NCI-H446 (cell line): Measurements from ENCODE around the gene SLX4.

ENCODE experiments used
- DNase-seq, 2 experiments: peaks; one replicate each; lab custom pipeline; 2025; lab: John Stamatoyannopoulos, UW

SLX4 gene

DNA sequence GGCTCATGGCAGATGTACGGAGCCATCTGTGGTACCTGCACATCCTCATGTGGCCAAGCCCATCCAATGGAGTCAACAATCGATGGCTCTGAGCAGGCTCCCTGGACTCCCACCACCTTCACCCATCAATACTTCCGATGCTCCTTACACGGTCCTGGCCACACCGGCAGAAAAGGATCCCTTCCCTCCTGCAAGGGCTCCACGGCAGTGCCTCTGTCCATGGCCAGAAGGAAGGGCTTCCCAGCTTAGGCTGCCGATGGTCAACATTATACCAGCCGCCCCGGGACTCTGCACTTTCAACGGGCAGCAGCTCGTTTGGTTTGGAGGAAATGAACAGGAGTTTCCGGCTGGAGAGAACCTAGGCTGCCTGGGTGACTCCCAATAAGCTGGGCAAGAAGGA is 13.2 kb downstream of the SLX4 start:
- no peak for DNase-seq

DNA sequence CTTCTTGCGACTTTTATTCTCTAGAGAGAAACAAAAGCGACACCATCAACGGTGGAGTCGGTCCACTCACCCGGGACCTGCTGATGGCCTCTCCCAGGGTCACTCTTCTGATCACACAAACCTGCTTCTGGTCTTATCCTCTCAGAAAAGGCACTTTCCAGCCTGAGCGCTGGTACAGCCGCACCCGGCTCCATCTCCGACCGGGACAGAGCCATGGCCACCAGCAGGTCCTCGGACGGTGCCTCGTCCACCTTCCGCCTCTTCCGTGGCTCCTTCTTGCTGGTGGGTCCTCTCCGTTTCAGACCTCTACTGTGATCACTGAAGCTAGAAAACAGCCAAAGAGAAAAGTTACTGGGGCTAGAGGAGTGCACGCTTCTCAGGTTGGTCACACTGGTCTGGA is 13.7 kb downstream of the SLX4 start:
- DNase-seq, result no peak

DNA sequence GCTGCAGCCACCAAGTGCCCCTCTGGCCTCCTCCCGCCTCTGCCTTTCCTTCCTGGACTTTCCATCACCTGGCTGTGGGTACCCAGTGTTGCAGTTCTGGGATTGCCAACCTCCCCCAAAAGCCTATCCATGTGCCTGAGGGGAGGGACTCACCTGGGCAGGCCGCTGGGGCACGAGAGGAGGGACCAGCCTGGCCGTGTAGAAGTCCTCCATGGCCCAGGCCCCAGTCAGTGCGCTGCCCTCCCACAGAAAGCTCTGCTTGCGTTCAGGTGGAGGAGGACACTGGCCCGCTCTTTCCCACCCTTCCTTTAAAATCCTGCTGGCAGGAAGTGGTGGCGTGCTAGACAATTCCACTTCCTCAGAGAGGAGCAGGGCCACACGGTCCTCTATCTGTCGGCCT is 14.2 kb downstream of the SLX4 start:
- no peak for DNase-seq

DNA sequence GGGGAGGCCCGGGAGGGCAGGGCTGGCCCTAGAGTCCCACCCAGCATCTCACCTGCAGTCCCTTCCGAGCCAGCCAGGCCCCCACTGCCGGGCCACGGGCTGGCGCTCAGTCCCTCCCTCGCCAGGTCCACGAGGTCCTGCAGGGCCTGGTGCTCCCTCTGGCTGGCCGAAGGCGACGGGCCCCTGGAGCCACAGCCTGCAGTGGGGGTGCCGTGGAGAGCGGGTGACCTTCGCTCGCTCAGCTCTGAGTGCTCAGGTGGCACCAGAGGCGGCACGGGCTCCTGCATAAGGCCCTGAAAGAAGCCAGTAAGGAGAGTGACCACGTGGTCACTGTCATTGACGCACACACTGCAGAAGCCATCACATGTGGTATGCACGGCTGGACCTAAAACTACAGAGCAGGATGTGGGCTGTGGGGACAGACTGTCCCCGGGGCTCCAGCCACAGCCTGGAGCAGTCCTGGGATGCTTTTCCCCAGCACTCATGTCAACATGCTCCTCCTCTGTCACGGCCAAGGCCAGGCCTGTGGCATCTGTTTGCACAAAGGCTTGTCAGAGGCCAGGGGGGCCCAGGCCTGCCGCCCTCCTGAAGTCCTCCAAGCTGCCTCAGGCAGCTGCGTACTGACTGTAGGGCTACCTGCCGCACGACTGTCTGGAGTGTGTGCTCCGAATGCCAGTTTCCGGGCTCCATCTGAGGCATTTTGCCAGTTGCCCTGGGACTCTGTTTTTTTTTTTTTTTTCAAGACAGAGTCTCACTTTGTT is 15.1 kb downstream of the SLX4 start:
- DNase-seq, result no peak

- DNase-seq, result no peak
Measured at GRCh38 chr16:3595521-3596021, 15.8 kb downstream of the SLX4 start.

GRCh38 chr16:3595110-3595486 is 16.3 kb downstream of the SLX4 start:
- DNase-seq, result no peak

DNA sequence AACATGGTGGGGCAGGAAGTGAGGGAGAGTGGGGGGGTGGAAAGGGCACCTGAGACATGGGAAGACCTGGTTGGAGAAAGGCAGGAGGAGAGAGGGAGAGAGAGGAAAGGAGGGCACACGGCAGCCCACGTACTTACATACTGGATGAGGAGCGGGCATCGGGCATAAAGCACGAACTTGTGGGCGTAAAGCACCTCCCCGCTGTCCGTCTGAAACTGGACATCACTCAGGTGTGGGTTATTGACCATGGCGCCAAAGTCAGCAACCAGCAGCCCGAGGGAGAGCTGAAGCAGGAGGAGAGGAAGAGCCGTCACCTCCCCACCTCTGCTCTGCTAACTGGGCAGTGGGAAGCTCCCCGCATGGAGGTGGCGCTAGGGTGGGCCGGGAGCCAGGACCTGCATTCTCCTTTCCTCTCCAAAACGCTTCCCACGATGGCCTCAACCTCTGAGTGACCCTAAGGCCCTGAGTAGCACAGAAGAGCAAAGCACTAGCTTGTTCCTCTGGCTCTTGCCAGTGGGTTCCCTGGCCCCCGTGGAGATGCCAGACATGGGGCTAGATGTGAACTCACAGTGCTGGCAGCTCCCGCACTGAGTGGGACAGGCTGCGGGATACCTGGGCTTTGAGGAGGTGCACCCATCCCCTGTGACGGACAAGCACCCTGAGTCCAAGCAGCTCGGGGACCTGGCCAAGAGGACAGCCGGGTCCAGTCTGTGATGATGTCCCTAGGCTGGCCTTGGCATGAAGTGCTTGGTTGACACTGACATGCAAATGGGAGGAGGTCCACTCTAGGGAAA is 16.9 kb downstream of the SLX4 start:
- no peak for DNase-seq

DNA sequence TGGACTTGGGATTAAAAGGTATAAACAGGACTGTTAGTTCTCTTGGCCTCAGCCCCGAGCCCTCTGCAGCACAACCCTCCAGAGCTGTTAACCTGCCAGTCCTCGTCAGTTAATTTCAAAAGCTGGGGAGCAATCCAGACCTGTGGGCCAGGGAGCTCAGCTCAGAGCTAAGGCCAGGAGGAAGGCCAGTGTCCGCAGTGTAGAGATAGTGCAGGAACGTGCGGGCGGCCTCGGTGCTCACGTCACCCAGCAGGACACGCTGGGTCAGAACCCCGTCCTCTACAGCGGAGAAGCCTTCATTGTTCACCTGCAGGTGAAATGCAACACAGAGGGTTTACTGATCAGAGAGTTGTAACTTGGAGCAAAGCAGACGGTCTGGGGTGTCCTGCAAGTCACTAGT is 18.8 kb downstream of the SLX4 start:
- DNase-seq, result no peak

DNA sequence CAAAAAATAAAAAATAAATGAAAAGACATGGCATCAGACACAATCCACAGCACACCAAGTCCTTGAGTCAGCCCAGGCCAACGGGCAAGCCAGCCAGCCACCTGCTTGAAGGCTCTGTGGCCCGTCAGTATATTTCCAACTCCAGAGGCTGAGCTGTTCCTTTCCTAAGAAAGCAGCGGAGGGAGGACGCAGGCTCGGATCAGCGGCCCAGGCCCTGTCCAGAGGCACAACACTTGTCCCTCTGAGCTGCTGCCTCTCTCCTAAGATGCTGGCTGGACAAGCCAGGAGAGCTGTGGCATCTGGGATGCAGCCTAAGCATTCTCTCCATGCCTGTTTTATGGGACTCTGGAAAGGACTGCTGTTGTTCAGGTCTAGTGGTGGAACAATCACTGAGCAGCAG is 19.4 kb downstream of the SLX4 start:
- no peak for DNase-seq

DNA sequence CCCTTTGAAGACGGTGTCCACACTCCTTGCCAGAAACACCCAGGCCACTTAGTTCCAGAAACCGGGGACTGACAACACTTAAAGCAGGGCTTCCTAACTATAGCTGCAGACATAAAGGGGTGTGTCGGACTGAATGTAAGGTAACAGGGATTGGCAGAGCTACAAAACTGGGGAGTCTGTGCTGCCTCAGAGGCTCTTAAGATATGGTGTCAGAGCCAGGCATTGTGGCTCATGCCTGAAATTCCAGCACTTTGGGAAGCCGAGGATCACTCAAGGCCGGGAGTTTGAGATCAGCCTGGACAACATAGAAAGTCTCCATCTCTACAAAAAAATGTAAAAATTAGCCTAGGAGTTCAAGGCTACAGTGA is 20.0 kb downstream of the SLX4 start:
- DNase-seq, result no peak

GRCh38 chr16:3590736-3591435 is 20.5 kb downstream of the SLX4 start:
- DNase-seq, result no peak

GRCh38 chr16:3589991-3590701 is 21.3 kb downstream of the SLX4 start:
- DNase-seq, result no peak

- DNase-seq, result no peak
Measured at GRCh38 chr16:3589441-3589921, 21.9 kb downstream of the SLX4 start.

GRCh38 chr16:3589001-3589400 is 22.4 kb downstream of the SLX4 start:
- DNase-seq, result no peak

GRCh38 chr16:3587547-3588110 is 23.8 kb downstream of the SLX4 start:
- DNase-seq, result no peak

- DNase-seq, result no peak
Measured at GRCh38 chr16:3584412-3584811, 27.0 kb downstream of the SLX4 start.

DNA sequence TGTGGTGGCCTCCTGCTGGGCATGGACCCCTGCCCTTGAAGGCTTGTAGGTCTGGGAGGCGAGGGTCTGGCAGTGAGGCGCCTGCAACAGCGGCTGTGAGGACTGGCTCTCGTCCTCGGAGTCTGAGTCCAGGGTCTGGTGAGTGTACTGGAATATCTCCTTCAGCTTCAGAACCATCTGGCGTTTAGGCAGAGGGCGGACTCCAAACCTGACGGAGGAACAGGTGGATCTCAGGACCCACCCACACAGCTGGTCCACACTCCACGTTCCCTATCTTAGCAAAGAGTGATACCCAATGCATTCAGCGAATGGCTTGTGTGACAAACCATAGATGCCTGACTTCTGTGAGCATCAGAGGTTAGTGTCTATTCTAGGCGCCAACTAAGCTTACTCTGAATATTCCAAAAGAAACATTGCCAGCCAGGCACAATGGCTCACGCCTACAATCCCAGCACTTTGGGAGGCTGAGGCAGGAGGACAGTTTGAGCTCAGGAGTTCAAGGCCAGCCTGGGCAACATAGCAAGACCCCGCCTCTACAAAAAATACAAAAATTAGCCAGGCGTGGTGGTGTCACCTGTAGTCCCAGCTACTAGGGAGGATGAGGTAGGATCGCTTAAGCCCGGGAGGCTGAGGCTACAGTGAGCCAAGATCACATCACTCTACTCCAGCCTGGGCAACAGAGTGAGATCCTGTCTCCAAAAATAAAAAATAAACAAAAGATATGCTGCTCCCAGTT is 27.9 kb downstream of the SLX4 start:
- DNase-seq, result no peak

DNA sequence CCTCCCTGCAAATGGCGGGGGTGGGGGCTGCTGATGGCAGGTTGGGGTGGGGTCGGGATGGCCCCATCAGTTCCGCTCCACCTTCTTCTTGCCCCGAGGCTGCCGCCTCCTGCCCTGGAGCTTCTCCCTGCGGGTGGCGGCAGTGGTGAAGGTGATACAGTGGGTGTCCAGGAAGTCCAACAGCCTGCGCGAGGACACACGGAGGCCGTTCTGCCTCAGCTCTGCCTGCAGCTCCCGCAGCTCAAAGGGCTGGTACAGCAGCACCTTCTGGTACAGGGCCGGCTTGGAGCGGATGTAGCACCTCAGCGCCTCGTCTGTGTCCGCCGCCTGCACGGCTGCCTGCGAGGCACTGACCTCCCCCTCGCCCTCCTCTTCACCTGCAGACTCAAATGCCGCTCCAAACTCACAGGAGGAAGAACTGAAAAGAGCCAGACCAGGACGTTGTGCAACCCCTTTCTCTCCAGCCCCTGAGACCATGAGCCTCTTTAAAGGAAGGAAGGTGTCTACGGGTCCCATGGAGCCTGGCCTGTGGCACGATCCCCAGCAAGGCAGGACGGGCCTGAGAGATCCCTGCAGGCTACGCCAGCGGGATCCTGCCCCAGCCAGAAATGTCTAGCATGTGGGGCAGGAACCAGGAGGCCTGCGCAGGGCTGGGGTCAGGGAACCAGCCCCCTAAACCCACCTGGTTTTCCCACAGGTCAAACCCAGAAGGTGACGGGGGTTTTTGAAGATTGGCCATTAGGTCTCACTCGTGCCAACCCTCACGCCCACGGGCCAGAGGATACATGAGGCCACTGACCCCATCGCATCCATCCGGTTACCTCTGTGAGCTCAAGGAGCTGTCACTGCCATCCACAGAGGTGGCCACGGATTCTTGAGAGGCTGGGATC is 28.9 kb downstream of the SLX4 start:
- DNase-seq, result no peak

GRCh38 chr16:3581392-3581791 is 30.0 kb downstream of the SLX4 start:
- no peak for DNase-seq

GRCh38 chr16:3580686-3581085 is 30.7 kb downstream of the SLX4 start:
- DNase-seq, result no peak
